MM.1S (cell line): Measurements from ENCODE around the gene OTULIN.

Source experiments
- DNase-seq: peaks from one replicate; pipeline ENCODE4 v3.0.0-alpha.2; 2015
- H2AFZ ChIP-seq: fragments of 300-600 bp; sonication (generic); 2 replicates; pipeline ENCODE4 v1.6.0; 2016; ENCODE audit warnings: antibody characterized with exemption, low read length
- H3F3A ChIP-seq: fragments of 300-600 bp; sonication (generic); 2 replicates; pipeline ENCODE4 v1.6.1; 2016; ENCODE audit warnings: mild to moderate bottlenecking, antibody characterized with exemption, low read length, moderate library complexity, mixed read lengths; ENCODE audit not compliant: insufficient read depth
- H3K27ac ChIP-seq: fragments of 300-600 bp; sonication (generic); 2 replicates; pipeline ENCODE4 v1.5.1; 2016; ENCODE audit warnings: mild to moderate bottlenecking, low read length
- H3K27me3 ChIP-seq: fragments of 300-600 bp; sonication (generic); replicated peaks from 2 replicates; pipeline ENCODE4 v1.6.0; 2016; ENCODE audit warnings: low read length; ENCODE audit not compliant: insufficient read depth
- H3K36me3 ChIP-seq: fragments of 300-600 bp; sonication (generic); replicated peaks from 2 replicates; pipeline ENCODE4 v1.6.1; 2016; ENCODE audit warnings: mild to moderate bottlenecking, low read length, mixed read lengths; ENCODE audit not compliant: insufficient read depth
- H3K4me1 ChIP-seq: fragments of 300-600 bp; sonication (generic); 2 replicates; pipeline ENCODE4 v1.6.1; 2016; ENCODE audit warnings: low read length, mixed read lengths
- H3K4me2 ChIP-seq: fragments of 300-600 bp; sonication (generic); 2 replicates; pipeline ENCODE4 v1.6.0; 2016; ENCODE audit warnings: low read depth, low read length
- H3K4me3 ChIP-seq: fragments of 300-600 bp; sonication (generic); 2 replicates; pipeline ENCODE4 v1.5.1; 2016; ENCODE audit warnings: low read length, mixed read lengths
- H3K79me2 ChIP-seq: fragments of 300-600 bp; sonication (generic); 2 replicates; pipeline ENCODE4 v1.6.1; 2016; ENCODE audit warnings: mixed run types, low read length, mixed read lengths
- H3K9ac ChIP-seq: fragments of 300-600 bp; sonication (generic); 2 replicates; pipeline ENCODE4 v1.6.1; 2016; ENCODE audit warnings: low read length, mixed read lengths
- H3K9me2 ChIP-seq: fragments of 300-600 bp; sonication (generic); replicated peaks from 2 replicates; pipeline ENCODE4 v1.6.1; 2016; ENCODE audit warnings: mild to moderate bottlenecking, low read length, mixed read lengths; ENCODE audit not compliant: insufficient read depth
- H3K9me3 ChIP-seq: fragments of 300-600 bp; sonication (generic); replicated peaks from 2 replicates; pipeline ENCODE4 v1.6.1; 2016; ENCODE audit warnings: mild to moderate bottlenecking, low read length, mixed read lengths; ENCODE audit not compliant: insufficient read depth
- H4K20me1 ChIP-seq: fragments of 300-600 bp; sonication (generic); 2 replicates; pipeline ENCODE4 v1.6.1; 2016; ENCODE audit warnings: mild to moderate bottlenecking, low read length, moderate library complexity, mixed read lengths; ENCODE audit not compliant: insufficient read depth
- CTCF ChIP-seq: fragments of 300-600 bp; sonication (generic); IDR thresholded peaks from 2 replicates; pipeline ENCODE4 v1.5.1; 2016; ENCODE audit warnings: antibody characterized with exemption, low read length, mixed read lengths
- EZH2 ChIP-seq: fragments of 300-600 bp; sonication (generic); optimal IDR thresholded peaks from 2 replicates; pipeline ENCODE3; 2017; ENCODE audit warnings: low read depth, mild to moderate bottlenecking, antibody characterized with exemption, low read length, mixed read lengths
- EZH2phosphoT487 ChIP-seq: fragments of 300-600 bp; sonication (generic); IDR thresholded peaks from 2 replicates; pipeline ENCODE4 v1.6.1; 2018; ENCODE audit warnings: antibody characterized with exemption, low read length

The OTULIN gene

GRCh38 chr5:14726066-14726838 lies 61.7 kb downstream of the OTULIN start:
- no peaks in the 10 kb centered on the region for H3K4me1 ChIP-seq
- TF ChIP-seq EZH2 (no peak), CTCF (no peak), EZH2phosphoT487 (no peak)
- H3K4me3 ChIP-seq = no peak overlapping the region
- no peaks in the 10 kb centered on the region for H3K27me3 ChIP-seq
- no peak overlapping the region for H3K9ac ChIP-seq
- H3K79me2 ChIP-seq = no peaks in the 10 kb centered on the region
- no peaks in the 10 kb centered on the region for H3K9me2 ChIP-seq
- no peak overlapping the region for H2AFZ ChIP-seq
- H3F3A ChIP-seq = no peaks in the 10 kb centered on the region
- no peaks in the 10 kb centered on the region for H3K36me3 ChIP-seq
- DNase-seq = no peak
- no peak overlapping the region for H3K4me2 ChIP-seq
- H3K9me3 ChIP-seq = no peaks in the 10 kb centered on the region
- no peak overlapping the region for H3K27ac ChIP-seq
- no peaks in the 10 kb centered on the region for H4K20me1 ChIP-seq

GRCh38 chr5:14727428-14727865 lies 62.9 kb downstream of the OTULIN start:
- Histone ChIP-seq H3K79me2 (no peaks in the 10 kb centered on the region), H3K4me2 (no peak overlapping the region), H3K27ac (no peak overlapping the region), H2AFZ (no peak overlapping the region), H3K9me2 (no peaks in the 10 kb centered on the region), H3K4me3 (no peak overlapping the region), H3K4me1 (no peaks in the 10 kb centered on the region), H3F3A (no peaks in the 10 kb centered on the region), H4K20me1 (no peaks in the 10 kb centered on the region), H3K27me3 (no peaks in the 10 kb centered on the region), H3K9ac (no peak overlapping the region), H3K36me3 (no peaks in the 10 kb centered on the region), H3K9me3 (no peaks in the 10 kb centered on the region)
- peak; percentile 72 for DNase-seq
- TF ChIP-seq CTCF (peak; percentile 95), EZH2phosphoT487 (no peak), EZH2 (no peak)

DNA sequence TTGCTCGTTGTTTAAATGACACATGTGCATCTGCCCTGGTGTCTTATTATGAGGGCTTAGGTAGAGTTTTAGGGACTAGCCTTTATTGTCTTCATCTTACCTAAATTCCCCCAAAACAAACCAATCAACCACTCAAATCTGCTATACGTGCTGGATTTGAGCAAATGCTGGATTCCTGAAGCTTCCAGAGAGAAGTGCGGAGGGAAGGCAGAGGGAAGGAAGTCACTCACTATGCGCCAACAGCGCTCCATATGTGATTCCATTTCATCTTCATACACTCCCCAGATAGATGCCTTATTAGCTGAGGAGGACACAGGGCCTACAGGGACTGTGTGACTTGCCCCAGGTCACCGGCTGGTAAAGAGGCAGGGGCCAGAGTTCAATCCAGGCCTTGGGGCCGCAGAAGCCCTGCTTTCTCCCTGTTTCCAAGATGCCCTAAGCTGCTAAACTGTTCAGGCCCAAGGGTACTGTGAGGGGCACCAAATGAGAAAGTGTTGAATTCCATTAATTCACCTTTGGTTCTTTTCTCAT lies 63.5 kb downstream of the OTULIN start:
- Histone ChIP-seq H3K4me2 (no peak overlapping the region), H3K79me2 (no peaks in the 10 kb centered on the region), H3F3A (no peaks in the 10 kb centered on the region), H3K9ac (no peak overlapping the region), H2AFZ (no peak overlapping the region), H4K20me1 (no peaks in the 10 kb centered on the region), H3K9me3 (no peaks in the 10 kb centered on the region), H3K9me2 (no peaks in the 10 kb centered on the region), H3K4me3 (no peak overlapping the region), H3K27ac (no peak overlapping the region), H3K4me1 (no peaks in the 10 kb centered on the region), H3K27me3 (no peaks in the 10 kb centered on the region), H3K36me3 (no peaks in the 10 kb centered on the region)
- TF ChIP-seq EZH2phosphoT487 (no peak), CTCF (no peak), EZH2 (no peak)
- no peak for DNase-seq
